SHP77 (cell line): ENCODE results near the gene TMEM191C.
"Not testable (repeated sequence)": the region's sequence is repeated elsewhere in the genome, so short reads cannot be mapped to it uniquely, and the experiment has no call there.

Source experiments
- DNase-seq, 2 experiments: peaks; one replicate each; lab custom pipeline; 2025; lab: John Stamatoyannopoulos, UW

Gene TMEM191C

DNA sequence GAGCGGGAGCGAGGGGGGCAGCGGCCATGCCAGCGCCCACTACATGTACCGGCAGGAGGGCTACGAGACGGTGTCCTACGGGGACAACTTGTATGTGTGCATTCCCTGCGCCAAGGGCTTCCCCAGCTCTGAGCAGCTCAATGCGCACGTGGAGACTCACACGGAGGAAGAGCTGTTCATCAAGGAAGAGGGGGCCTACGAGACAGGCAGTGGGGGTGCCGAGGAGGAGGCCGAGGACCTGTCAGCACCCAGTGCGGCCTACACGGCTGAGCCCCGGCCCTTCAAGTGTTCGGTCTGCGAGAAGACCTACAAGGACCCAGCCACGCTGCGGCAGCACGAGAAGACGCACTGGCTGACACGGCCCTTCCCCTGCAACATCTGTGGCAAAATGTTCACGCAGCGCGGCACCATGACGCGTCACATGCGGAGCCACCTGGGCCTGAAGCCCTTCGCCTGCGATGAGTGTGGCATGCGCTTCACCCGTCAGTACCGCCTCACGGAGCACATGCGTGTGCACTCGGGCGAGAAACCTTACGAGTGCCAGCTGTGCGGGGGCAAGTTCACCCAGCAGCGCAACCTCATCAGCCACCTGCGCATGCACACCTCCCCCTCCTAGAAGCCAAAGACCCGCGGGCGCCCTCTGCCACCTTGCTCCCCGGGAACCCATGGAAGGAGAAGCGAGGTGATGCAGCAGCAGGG is 20.9 kb upstream of the TMEM191C start:
- DNase-seq: no peak

- no peak for DNase-seq
These were observed 20.1 kb upstream of the TMEM191C start for GRCh38 chr22:21446827-21447690.

- no peak for DNase-seq
These were observed 19.3 kb upstream of the TMEM191C start for GRCh38 chr22:21447694-21448402.

GRCh38 chr22:21448627-21449416 is 18.4 kb upstream of the TMEM191C start:
- no peak for DNase-seq

DNA sequence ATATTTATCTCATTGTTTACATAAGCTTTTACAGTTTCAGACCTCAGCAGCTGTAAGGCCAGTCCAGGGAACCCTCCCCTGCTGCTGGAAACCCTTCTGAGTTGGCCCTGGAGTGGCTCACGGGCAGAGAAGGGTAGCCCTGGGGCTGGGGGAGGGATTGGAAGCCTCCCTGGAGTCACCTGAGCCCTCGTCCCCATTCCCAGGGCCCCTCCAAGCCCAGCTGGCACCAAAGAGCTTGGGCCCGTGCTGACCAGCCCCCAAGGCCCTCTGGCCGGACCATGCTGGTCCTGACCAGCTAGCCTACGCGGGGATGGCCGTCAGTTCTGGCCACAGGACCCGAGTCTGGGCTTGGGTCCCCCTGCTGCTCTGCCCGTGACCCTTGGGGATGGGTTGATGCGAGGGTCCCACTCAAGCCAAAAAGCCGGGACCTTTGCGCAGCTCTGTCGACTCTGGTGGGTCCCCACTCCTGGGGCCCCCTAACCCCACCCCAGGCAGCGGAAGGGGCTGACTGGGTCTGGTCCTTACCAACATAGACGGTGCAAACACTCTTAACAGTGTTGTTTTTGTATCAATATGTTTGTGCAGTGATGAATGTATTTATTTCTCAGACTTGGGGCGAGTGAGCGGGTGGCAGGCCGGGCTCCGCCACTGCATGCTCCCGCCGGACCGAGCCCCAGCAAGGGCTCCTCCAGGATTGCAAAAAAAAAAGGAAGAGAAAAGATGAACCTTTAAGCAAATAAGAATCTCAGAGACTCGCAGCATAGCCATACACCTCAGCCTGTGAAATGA is 17.5 kb upstream of the TMEM191C start:
- no peak for DNase-seq

GRCh38 chr22:21450320-21450831 is 16.8 kb upstream of the TMEM191C start:
- DNase-seq: no peak

GRCh38 chr22:21450858-21451353 is 16.3 kb upstream of the TMEM191C start:
- no peak for DNase-seq

DNA sequence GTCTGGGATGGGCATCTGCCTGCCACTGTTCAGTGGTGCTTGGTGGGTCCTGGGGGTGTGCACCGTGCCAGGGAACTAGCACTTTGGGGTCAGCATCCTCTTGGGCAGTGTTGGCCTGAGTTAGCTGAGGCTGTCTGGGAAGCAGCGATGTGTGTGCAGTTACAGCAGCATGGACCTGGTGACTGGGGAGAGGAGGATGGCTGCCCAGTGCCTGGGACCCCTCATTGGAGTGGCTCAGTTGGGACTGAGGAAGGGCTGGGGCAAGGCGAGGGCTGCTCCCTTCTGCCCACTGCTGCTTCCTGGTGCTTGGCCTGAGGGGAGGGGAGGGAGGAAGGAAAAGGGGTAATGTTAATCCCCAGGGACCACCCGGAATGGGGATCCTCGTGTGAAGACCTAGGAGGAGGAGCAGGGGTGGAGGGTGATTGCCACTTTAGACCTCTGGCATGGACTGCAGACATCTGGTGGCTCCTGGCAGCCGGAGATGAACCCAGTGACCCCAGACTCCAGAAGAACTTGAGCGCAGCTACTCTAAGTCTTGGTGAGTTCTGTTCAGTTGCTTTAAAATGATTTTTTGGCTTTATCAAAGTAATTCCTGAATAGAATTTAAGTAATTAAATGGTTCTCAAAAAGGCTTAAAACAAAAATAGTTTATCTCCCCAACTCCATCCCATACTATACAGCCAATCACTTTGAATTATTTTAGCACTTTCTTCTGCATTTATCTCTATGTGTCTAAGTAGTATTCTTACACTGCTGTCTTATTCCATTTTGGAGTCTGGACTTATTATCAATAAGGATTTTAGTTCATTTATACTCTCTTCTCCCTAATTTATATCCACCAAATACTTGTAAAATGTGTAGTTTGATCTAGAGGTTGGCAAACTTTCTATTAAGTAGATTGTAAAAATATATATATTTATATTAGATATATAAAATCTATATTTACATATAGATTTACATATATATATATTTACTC is 15.4 kb upstream of the TMEM191C start:
- DNase-seq: no peak

- not testable (repeated sequence) for DNase-seq
These were observed 14.5 kb upstream of the TMEM191C start for GRCh38 chr22:21452666-21453065.

DNA sequence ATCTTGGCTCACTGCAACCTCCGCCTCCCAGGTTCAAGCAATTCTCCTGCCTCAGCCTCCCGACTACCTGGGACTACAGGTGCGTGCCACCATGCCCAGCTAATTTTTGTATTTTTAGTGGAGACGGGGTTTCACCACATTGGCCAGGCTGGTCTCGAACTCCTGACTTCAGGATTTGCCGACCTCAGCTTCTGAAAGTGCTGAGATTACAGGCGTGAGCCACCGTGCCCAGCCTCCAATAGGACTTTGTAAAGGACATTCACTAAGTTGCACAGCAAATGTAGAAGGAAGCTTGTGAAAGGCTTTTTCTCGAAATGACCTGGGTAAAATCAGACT is 12.2 kb upstream of the TMEM191C start:
- DNase-seq: not testable (repeated sequence)

GRCh38 chr22:21455334-21456089 is 11.7 kb upstream of the TMEM191C start:
- DNase-seq: no peak

- no peak for DNase-seq
These were observed 10.0 kb upstream of the TMEM191C start for GRCh38 chr22:21457023-21457787.

GRCh38 chr22:21462672-21463071 is 4.5 kb upstream of the TMEM191C start:
- DNase-seq: not testable (repeated sequence)

DNA sequence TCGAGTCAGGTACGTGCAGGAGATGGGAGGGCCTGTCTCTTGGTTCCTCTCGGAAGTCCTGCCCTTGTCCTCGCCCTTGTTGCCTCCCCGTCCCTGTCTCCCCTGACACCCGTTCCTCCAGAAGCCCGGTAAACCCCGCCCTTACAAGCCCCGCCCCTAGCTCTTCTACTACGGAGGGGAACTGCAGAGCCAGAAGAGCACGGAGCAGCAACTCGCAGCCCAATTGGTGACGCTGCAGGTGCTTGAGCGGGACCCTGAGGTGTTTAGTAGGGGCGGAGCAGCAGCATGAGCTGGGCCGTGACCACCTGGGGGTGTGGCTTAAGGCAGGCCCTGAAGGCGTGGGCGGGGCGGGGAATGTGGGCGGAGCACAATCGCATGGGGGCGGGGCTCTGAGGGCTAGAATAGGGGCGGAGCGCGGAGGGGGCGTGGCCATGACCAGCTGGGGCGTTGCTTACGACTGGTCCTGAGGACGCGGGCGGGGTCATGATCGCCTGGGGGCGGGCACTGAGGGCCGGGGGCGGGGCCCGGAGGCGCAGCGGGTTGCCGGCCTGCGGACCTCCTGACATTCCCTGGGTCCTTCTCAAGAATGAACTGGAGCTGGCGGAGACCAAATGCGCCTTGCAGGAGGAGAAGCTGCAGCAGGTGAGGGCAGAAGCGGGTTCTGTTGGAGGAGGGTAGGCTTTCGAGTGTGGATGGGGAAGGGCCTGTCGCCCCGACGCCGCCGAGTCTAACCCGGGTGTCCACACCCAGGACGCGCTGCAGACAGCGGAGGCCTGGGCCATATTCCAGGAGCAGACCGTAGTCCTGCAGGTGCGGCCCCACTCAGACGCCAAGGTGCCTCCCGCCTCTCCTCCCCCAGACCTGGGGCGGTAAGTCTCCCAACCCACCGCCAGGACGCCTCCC is 1.3 kb downstream of the TMEM191C start:
- DNase-seq: not testable (repeated sequence)

DNA sequence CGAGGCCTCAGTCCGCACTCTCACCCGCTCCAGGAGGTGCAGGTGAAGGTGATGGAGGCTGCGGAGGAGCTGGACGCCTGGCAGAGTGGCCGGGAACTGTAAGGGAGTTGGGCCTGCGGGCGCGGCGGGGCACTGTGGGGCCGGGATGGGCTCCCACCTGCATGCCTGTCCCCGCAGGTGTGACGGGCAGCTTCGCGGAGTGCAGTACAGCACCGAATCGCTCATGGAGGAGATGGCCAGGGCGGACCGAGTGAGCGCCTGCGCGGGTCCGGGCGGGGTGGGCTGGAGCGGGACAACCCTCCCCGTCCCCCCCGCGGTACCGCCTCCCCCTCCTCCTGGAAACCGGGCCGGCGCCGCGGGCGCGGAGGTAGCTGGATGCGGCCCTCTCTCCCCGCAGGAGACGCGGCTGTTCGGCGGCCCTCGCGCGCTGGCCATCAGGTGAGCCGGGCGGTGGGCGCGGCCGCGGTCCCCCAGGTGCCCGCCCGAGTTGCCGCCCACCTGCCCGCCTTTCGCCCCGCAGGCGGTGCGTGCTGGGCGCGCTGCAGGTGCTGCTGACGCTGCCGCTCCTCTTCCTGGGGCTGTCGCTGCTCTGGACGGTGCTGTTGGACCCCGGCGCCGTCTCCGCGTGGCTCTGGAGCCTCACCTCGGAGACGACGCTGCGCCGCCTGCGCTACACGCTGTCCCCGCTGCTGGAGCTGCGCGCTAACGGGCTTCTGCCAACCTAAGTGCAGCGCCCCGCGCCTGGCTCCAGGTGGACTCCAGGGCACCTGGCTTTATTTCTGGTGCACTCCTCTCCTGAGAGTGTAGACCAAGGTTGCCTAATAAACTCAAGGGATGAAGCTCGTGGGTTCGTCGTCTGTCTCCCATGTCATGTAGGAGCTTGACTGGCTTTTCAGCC is 2.2 kb downstream of the TMEM191C start:
- DNase-seq: not testable (repeated sequence)

- not testable (repeated sequence) for DNase-seq
These were observed 5.8 kb downstream of the TMEM191C start for GRCh38 chr22:21472984-21473383.
